GM06990 (cell line): ENCODE data around the gene PRTFDC1.
"Not testable (repeated sequence)": the region's sequence is repeated elsewhere in the genome, so short reads cannot be mapped to it uniquely, and the experiment has no call there.

ENCODE experiments used
- DNase-seq: peaks from one replicate; pipeline ENCODE4 v3.0.0-alpha.2; 2011; ENCODE audit not compliant: insufficient read length; ENCODE audit errors: extremely low read depth
- H3K27me3 ChIP-seq: replicated peaks from 2 replicates; pipeline ENCODE4 v1.6.0; 2011; ENCODE audit warnings: low read length; ENCODE audit not compliant: control insufficient read depth, insufficient read depth
- H3K36me3 ChIP-seq: 2 replicates; pipeline ENCODE4 v1.5.1; 2011; ENCODE audit warnings: low read length; ENCODE audit not compliant: control insufficient read depth, insufficient read depth
- H3K4me3 ChIP-seq: replicated peaks from 2 replicates; pipeline ENCODE4 v1.5.1; 2011; ENCODE audit warnings: low read depth, mild to moderate bottlenecking, control low read depth, low read length
- CTCF ChIP-seq: IDR thresholded peaks from 2 replicates; pipeline ENCODE4 v1.5.1; 2011; ENCODE audit warnings: low read length, control low read depth, mild to moderate bottlenecking, inconsistent platforms; ENCODE audit not compliant: insufficient read depth, poor library complexity, severe bottlenecking

Gene PRTFDC1

GRCh38 chr10:24925799-24926198, 26.6 kb downstream of the PRTFDC1 start:
- no peaks in the 10 kb centered on the region for H3K36me3 ChIP-seq
- TF ChIP-seq CTCF = no peak
- no peak for DNase-seq
- no peak overlapping the region for H3K4me3 ChIP-seq
- no peaks in the 10 kb centered on the region for H3K27me3 ChIP-seq

GRCh38 chr10:24924483-24924882, 27.9 kb downstream of the PRTFDC1 start:
- not testable (repeated sequence) for DNase-seq, H3K36me3 ChIP-seq

GRCh38 chr10:24922222-24922868, 30.1 kb downstream of the PRTFDC1 start:
- DNase-seq, H3K36me3 ChIP-seq, H3K27me3 ChIP-seq, H3K4me3 ChIP-seq: not testable (repeated sequence)

More at GRCh38 chr10:24924483-24924882, 27.9 kb downstream of the PRTFDC1 start:
- not testable (repeated sequence) for H3K27me3 ChIP-seq, H3K4me3 ChIP-seq

- peak; percentile 55 for DNase-seq
- TF ChIP-seq CTCF = no peak
- Histone ChIP-seq H3K27me3 (no peaks in the 10 kb centered on the region), H3K36me3 (no peaks in the 10 kb centered on the region), H3K4me3 (no peak overlapping the region)
These were observed 31.2 kb downstream of the PRTFDC1 start for GRCh38 chr10:24920907-24921881.

- not testable (repeated sequence) for H3K36me3 ChIP-seq, DNase-seq, H3K4me3 ChIP-seq, H3K27me3 ChIP-seq
These were observed 32.2 kb downstream of the PRTFDC1 start for GRCh38 chr10:24920192-24920591.

- not testable (repeated sequence) for DNase-seq, H3K36me3 ChIP-seq, H3K4me3 ChIP-seq, H3K27me3 ChIP-seq
These were observed 32.8 kb downstream of the PRTFDC1 start for GRCh38 chr10:24919629-24920028.

- H3K4me3 ChIP-seq = no peak overlapping the region
- no peaks in the 10 kb centered on the region for H3K36me3 ChIP-seq
- no peak for DNase-seq
- no peak for TF ChIP-seq CTCF
- H3K27me3 ChIP-seq = no peaks in the 10 kb centered on the region
These were observed 34.4 kb downstream of the PRTFDC1 start for GRCh38 chr10:24917979-24918378.
